ENCODE measurements around the gene ZNF12. TPM values are rescaled to one million over a fixed set of nuclear protein-coding genes. Genes with fewer than 3 reads are reported as not detected.

ZNF12 gene
- polyA plus RNA-seq, 1 of the 3 experiments (the other 2 are of a cell fraction) = 9.5 TPM

DNA sequence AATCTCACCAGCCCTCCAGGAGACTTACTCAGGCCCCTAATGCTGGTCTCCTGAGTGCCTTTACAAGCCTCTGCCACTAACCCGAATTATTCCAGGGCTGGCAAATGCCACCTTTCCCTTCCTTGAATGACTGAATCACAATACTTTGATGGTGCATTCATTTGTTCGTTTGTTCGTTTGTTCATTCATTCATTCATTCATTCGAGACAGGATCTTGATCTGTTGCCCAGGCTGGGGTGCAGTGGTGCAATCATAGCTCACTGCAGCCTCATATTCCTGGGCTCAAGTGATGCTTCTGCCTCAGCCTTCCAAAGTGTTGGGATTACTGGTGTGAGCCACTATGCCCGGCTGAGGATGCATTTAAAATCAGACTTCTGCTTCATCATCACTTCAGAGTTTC lies 6.0 kb downstream of the ZNF12 start (continued):
- TF ChIP-seq, protein P1, sequence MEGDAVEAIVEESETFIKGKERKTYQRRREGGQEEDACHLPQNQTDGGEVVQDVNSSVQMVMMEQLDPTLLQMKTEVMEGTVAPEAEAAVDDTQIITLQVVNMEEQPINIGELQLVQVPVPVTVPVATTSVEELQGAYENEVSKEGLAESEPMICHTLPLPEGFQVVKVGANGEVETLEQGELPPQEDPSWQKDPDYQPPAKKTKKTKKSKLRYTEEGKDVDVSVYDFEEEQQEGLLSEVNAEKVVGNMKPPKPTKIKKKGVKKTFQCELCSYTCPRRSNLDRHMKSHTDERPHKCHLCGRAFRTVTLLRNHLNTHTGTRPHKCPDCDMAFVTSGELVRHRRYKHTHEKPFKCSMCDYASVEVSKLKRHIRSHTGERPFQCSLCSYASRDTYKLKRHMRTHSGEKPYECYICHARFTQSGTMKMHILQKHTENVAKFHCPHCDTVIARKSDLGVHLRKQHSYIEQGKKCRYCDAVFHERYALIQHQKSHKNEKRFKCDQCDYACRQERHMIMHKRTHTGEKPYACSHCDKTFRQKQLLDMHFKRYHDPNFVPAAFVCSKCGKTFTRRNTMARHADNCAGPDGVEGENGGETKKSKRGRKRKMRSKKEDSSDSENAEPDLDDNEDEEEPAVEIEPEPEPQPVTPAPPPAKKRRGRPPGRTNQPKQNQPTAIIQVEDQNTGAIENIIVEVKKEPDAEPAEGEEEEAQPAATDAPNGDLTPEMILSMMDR (IDR thresholded peaks at IDR 0.05) = no peak
- TF ChIP-seq, protein P2, sequence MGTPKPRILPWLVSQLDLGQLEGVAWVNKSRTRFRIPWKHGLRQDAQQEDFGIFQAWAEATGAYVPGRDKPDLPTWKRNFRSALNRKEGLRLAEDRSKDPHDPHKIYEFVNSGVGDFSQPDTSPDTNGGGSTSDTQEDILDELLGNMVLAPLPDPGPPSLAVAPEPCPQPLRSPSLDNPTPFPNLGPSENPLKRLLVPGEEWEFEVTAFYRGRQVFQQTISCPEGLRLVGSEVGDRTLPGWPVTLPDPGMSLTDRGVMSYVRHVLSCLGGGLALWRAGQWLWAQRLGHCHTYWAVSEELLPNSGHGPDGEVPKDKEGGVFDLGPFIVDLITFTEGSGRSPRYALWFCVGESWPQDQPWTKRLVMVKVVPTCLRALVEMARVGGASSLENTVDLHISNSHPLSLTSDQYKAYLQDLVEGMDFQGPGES (IDR thresholded peaks at IDR 0.05; ENCODE audit: low read depth, low read length) = no peak
- no peak for TF ChIP-seq NFIC (IDR thresholded peaks at IDR 0.05; ENCODE audit: borderline replicate concordance)
- no peak for TF ChIP-seq NRF1 (IDR thresholded peaks at IDR 0.05; ENCODE audit: low read depth, low read length)
- no peak for TF ChIP-seq FOSL2 (IDR thresholded peaks at IDR 0.05; ENCODE audit: borderline replicate concordance, low read depth)
- no peak for TF ChIP-seq MXI1 (IDR thresholded peaks at IDR 0.05; ENCODE audit: low read depth, low read length)
- TF ChIP-seq, protein P3, sequence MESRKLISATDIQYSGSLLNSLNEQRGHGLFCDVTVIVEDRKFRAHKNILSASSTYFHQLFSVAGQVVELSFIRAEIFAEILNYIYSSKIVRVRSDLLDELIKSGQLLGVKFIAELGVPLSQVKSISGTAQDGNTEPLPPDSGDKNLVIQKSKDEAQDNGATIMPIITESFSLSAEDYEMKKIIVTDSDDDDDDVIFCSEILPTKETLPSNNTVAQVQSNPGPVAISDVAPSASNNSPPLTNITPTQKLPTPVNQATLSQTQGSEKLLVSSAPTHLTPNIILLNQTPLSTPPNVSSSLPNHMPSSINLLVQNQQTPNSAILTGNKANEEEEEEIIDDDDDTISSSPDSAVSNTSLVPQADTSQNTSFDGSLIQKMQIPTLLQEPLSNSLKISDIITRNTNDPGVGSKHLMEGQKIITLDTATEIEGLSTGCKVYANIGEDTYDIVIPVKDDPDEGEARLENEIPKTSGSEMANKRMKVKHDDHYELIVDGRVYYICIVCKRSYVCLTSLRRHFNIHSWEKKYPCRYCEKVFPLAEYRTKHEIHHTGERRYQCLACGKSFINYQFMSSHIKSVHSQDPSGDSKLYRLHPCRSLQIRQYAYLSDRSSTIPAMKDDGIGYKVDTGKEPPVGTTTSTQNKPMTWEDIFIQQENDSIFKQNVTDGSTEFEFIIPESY (IDR thresholded peaks at IDR 0.05; ENCODE audit: borderline replicate concordance, low read depth) = no peak
- TF ChIP-seq ELF1 (IDR thresholded peaks at IDR 0.05) = no peak
- TF ChIP-seq CHD2 (IDR thresholded peaks at IDR 0.05; ENCODE audit: low read length, partially characterized antibody) = no peak

DNA sequence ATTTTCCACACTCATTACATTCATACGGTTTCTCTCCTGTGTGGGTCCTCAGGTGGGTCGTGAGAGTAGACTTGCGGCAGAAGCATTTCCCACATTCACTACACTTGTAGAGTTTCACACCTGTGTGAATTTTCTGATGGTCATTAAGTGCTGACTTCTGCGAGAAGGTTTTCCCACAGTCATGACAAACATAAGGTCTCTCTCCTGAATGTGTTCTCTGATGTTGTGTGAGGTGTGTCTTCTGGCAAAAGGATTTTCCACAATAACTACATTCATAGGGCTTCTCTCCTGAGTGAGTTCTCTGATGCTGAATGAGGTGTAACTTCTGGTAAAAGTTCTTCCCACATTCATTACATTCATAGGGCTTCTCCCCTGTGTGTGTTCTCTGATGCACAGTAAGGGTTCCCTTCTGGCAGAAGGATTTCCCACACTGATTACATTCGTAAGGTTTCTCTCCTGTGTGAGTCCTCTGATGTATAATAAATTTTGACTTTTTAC lies 15.1 kb downstream of the ZNF12 start:
- H3K27me3 ChIP-seq (ENCODE audit: insufficient read depth) = no peaks in the 10 kb centered on the region
- WGBS (ENCODE audit: low lambda C conversion rate) = 99% methylated on average over 5 of the region's 5 CpGs
- no peak overlapping the region for H2AFZ ChIP-seq (ENCODE audit: low read depth)
- peaks cover 6% of the 10 kb centered on the region; the same call in 1 of the 2 replicates for H3K79me2 ChIP-seq (ENCODE audit: insufficient read depth)
- no peak overlapping the region for H3K27ac ChIP-seq (ENCODE audit: low read depth in 2 of 2, low read length in 1 of 2)
- H3K9ac ChIP-seq = no peak overlapping the region
- ChIA-PET POLR2A (no interaction called here), CTCF (no interaction called here)
- peaks cover 90 to 100% of the 10 kb centered on the region in 2 experiments for H3K36me3 ChIP-seq (replicated peaks in 1 of 2; ENCODE audit: control insufficient read depth in 1 of 2, insufficient read depth in 2 of 2, low read length in 1 of 2)
- peaks cover 94% of the 10 kb centered on the region for H3K9me3 ChIP-seq
- peaks cover 32% of the 10 kb centered on the region for H3F3A ChIP-seq (replicated peaks; ENCODE audit: insufficient read depth)
- H3K4me1 ChIP-seq (ENCODE audit: control insufficient read depth in 1 of 2, insufficient read depth in 2 of 2, low read depth in 1 of 2, low read length in 1 of 2) = no peaks in the 10 kb centered on the region
- TF ChIP-seq, protein P1 (IDR thresholded peaks at IDR 0.05) = no peak
- no peak for TF ChIP-seq RXRA (IDR thresholded peaks at IDR 0.05; ENCODE audit: borderline replicate concordance, low read depth)
- H3K4me3 ChIP-seq (ENCODE audit: low read depth in 2 of 2, low read length in 1 of 2) = peak overlapping the region in 1 of 2 experiments; percentile 23; a peak in 1 of 4 replicates
- DNase-seq = no peak
- H3K9me2 ChIP-seq = no peaks in the 10 kb centered on the region
- H4K20me1 ChIP-seq (ENCODE audit: insufficient read depth) = no peaks in the 10 kb centered on the region
- no peak overlapping the region for H3K4me2 ChIP-seq
